HEK293 (cell line): ENCODE measurements around the gene KCNK2.

Experiments used
- CTCF ChIA-PET: fragments of 350-600 bp; formaldehyde crosslinking; extraction: SDS; loops from one replicate; lab custom pipeline; 2021; ENCODE audit warnings: antibody characterized with exemption; lab: Yijun Ruan, JAX
- POLR2A ChIA-PET: fragments of 300-600 bp; formaldehyde crosslinking; extraction: SDS; loops from one replicate; lab custom pipeline; 2020; ENCODE audit warnings: antibody characterized with exemption, inconsistent platforms; lab: Yijun Ruan, JAX
- H3K27ac ChIP-seq: fragments of 200-500 bp; sonication (Bioruptor generic); 2 replicates; pipeline ENCODE4 v1.5.1; 2014; ENCODE audit warnings: low read depth, low read length, control low read depth, inconsistent platforms; ENCODE audit errors: extremely low read depth
- H3K36me3 ChIP-seq, 2 experiments: fragments of 200-500 bp in 1 of 2; sonication (Bioruptor generic) in 1 of 2; 1 replicate in 1 of 2; 2 replicates in 1 of 2; pipeline ENCODE4 v1.5.1; 2014 to 2017; ENCODE audit warnings: inconsistent platforms in 2 of 2, low read length in 2 of 2; ENCODE audit not compliant: control insufficient read depth in 2 of 2, insufficient read depth in 1 of 2
- H3K4me1 ChIP-seq: fragments of 200-500 bp; sonication (Bioruptor generic); 2 replicates; pipeline ENCODE4 v1.5.1; 2014; ENCODE audit warnings: mild to moderate bottlenecking, low read length, inconsistent platforms; ENCODE audit not compliant: control insufficient read depth, insufficient read depth
- H3K4me3 ChIP-seq: 2 replicates; pipeline ENCODE4 v1.5.1; 2011; ENCODE audit warnings: low read depth, mild to moderate bottlenecking, control low read depth, low read length, moderate library complexity
- H3K9me3 ChIP-seq: fragments of 200-500 bp; sonication (Bioruptor generic); 2 replicates; pipeline ENCODE4 v1.5.1; 2014; ENCODE audit warnings: low read depth, low read length, inconsistent platforms; ENCODE audit not compliant: control insufficient read depth, insufficient read depth
- AEBP2 ChIP-seq: fragments of 450-650 bp; formaldehyde crosslinking; IDR thresholded peaks from 2 replicates; pipeline ENCODE4 v1.5.1; 2016; ENCODE audit warnings: missing biosample characterization, missing genetic modification characterization, borderline replicate concordance
- FEZF1 ChIP-seq: fragments of 450-650 bp; formaldehyde crosslinking; IDR thresholded peaks from 2 replicates; pipeline ENCODE4 v1.5.1; 2016; ENCODE audit warnings: missing biosample characterization, missing genetic modification characterization
- REPIN1 ChIP-seq: fragments of 450-650 bp; formaldehyde crosslinking; IDR thresholded peaks from 2 replicates; pipeline ENCODE4 v1.5.1; 2017; ENCODE audit warnings: missing biosample characterization, missing genetic modification characterization, low read depth
- SETDB1 ChIP-seq: IDR thresholded peaks from one replicate; pipeline ENCODE4 v1.6.1; 2017; ENCODE audit warnings: mild to moderate bottlenecking, low read length, moderate library complexity, mixed read lengths; ENCODE audit not compliant: insufficient read length
- SP2 ChIP-seq: fragments of 450-650 bp; formaldehyde crosslinking; IDR thresholded peaks from 2 replicates; pipeline ENCODE4 v1.5.1; 2016; ENCODE audit warnings: missing biosample characterization, missing genetic modification characterization
- SP3 ChIP-seq: fragments of 450-650 bp; formaldehyde crosslinking; IDR thresholded peaks from 2 replicates; pipeline ENCODE4 v1.5.1; 2016; ENCODE audit warnings: missing biosample characterization, missing genetic modification characterization
- TCF7L2 ChIP-seq: IDR thresholded peaks from 2 replicates; pipeline ENCODE4 v1.6.1; 2011; ENCODE audit warnings: low read depth, mild to moderate bottlenecking, inconsistent platforms, low read length, moderate library complexity, borderline replicate concordance
- YY1 ChIP-seq: fragments of 450-650 bp; formaldehyde crosslinking; IDR thresholded peaks from 2 replicates; pipeline ENCODE4 v1.5.1; 2018; ENCODE audit warnings: missing biosample characterization, missing genetic modification characterization
- ZNF169 ChIP-seq: fragments of 450-650 bp; formaldehyde crosslinking; IDR thresholded peaks from 2 replicates; pipeline ENCODE4 v1.5.1; 2016; ENCODE audit warnings: missing biosample characterization, missing genetic modification characterization
- ZNF23 ChIP-seq: fragments of 450-650 bp; formaldehyde crosslinking; IDR thresholded peaks from 2 replicates; pipeline ENCODE4 v1.5.1; 2016; ENCODE audit warnings: missing biosample characterization, missing genetic modification characterization, borderline replicate concordance
- ZNF37A ChIP-seq: fragments of 450-650 bp; IDR thresholded peaks from 2 replicates; pipeline ENCODE4 v1.5.1; 2018; ENCODE audit warnings: missing biosample characterization, missing genetic modification characterization
- ZNF473 ChIP-seq: fragments of 450-650 bp; formaldehyde crosslinking; IDR thresholded peaks from 2 replicates; pipeline ENCODE4 v1.5.1; 2017; ENCODE audit warnings: missing biosample characterization, missing genetic modification characterization
- ZNF521 ChIP-seq: fragments of 450-650 bp; formaldehyde crosslinking; IDR thresholded peaks from 2 replicates; pipeline ENCODE4 v1.5.1; 2017; ENCODE audit warnings: missing biosample characterization, mild to moderate bottlenecking, missing genetic modification characterization
- ZNF76 ChIP-seq: fragments of 450-650 bp; formaldehyde crosslinking; IDR thresholded peaks from 2 replicates; pipeline ENCODE4; 2016; ENCODE audit warnings: low read depth, missing biosample characterization, missing genetic modification characterization, borderline replicate concordance
- ZNF768 ChIP-seq: fragments of 450-650 bp; formaldehyde crosslinking; IDR thresholded peaks from 2 replicates; pipeline ENCODE4 v1.5.1; 2018; ENCODE audit warnings: missing biosample characterization, mild to moderate bottlenecking, missing genetic modification characterization
- ZNF830 ChIP-seq: fragments of 450-650 bp; IDR thresholded peaks from 2 replicates; pipeline ENCODE4 v1.5.0; 2018; ENCODE audit warnings: missing biosample characterization, missing genetic modification characterization, low read depth, mild to moderate bottlenecking, moderate library complexity
- ZSCAN5A ChIP-seq: fragments of 450-650 bp; formaldehyde crosslinking; IDR thresholded peaks from 2 replicates; pipeline ENCODE4 v1.5.1; 2016; ENCODE audit warnings: missing biosample characterization, missing genetic modification characterization
- TF ChIP-seq, protein P1 (sequence below): IDR thresholded peaks from 2 replicates; pipeline ENCODE4 v1.6.1; 2011; ENCODE audit warnings: mild to moderate bottlenecking, low read depth, low read length, borderline replicate concordance
- TF ChIP-seq, protein P2 (sequence below): fragments of 450-650 bp; formaldehyde crosslinking; IDR thresholded peaks from 2 replicates; pipeline ENCODE4 v1.5.1; 2016; ENCODE audit warnings: missing biosample characterization, missing genetic modification characterization
- TF ChIP-seq, protein P3 (sequence below): fragments of 450-650 bp; formaldehyde crosslinking; IDR thresholded peaks from 2 replicates; pipeline ENCODE4 v1.5.1; 2016; ENCODE audit warnings: missing biosample characterization, missing genetic modification characterization

KCNK2 gene

GRCh38 chr1:215263636-215264035 is 181.1 kb downstream of the KCNK2 start:
- POLR2A ChIA-PET: no interaction called here
- CTCF ChIA-PET: no interaction called here
- no peak overlapping the region for H3K27ac ChIP-seq
- H3K36me3 ChIP-seq: no peaks in the 10 kb centered on the region
- H3K9me3 ChIP-seq: no peaks in the 10 kb centered on the region
- TF ChIP-seq ZNF521 (tag by site-specific recombination) (no peak), ZSCAN5A (tag by site-specific recombination) (no peak), SETDB1 (no peak), FEZF1 (tag by site-specific recombination) (no peak), ZNF169 (tag by site-specific recombination) (no peak)
- TF ChIP-seq, protein P1, sequence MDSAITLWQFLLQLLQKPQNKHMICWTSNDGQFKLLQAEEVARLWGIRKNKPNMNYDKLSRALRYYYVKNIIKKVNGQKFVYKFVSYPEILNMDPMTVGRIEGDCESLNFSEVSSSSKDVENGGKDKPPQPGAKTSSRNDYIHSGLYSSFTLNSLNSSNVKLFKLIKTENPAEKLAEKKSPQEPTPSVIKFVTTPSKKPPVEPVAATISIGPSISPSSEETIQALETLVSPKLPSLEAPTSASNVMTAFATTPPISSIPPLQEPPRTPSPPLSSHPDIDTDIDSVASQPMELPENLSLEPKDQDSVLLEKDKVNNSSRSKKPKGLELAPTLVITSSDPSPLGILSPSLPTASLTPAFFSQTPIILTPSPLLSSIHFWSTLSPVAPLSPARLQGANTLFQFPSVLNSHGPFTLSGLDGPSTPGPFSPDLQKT: no peak
- H3K4me1 ChIP-seq: no peaks in the 10 kb centered on the region
- no peak overlapping the region for H3K4me3 ChIP-seq

DNA sequence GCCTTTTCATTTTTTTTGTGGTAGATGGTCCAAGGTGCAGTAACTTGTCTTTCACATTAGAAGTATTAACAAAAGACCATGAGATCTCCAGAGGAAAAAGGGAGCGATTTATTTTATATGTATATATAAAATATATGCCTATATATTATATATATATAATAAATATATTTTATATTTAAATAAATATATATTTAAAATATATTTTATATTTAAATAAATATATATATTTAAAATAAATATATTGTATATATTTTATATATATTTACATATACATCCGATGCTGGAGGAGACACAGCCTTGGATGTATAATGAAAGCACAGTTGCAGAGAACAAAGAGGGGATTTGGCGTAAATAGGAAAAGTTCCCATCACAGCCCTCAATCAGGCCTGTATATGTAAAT is 182.1 kb downstream of the KCNK2 start:
- POLR2A ChIA-PET: no interaction called here
- TF ChIP-seq ZNF23 (tag by site-specific recombination): no peak
- TF ChIP-seq ZNF473: no peak
- TF ChIP-seq SP3: no peak
- TF ChIP-seq ZNF830: no peak
- TF ChIP-seq, protein P2, sequence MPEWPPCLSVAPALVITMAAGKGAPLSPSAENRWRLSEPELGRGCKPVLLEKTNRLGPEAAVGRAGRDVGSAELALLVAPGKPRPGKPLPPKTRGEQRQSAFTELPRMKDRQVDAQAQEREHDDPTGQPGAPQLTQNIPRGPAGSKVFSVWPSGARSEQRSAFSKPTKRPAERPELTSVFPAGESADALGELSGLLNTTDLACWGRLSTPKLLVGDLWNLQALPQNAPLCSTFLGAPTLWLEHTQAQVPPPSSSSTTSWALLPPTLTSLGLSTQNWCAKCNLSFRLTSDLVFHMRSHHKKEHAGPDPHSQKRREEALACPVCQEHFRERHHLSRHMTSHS (tag by site-specific recombination): no peak
- TF ChIP-seq YY1: no peak
- TF ChIP-seq AEBP2 (tag by site-specific recombination): no peak
- no peak for TF ChIP-seq ZNF76 (tag by site-specific recombination)
- Histone ChIP-seq H3K9me3 (no peaks in the 10 kb centered on the region), H3K4me3 (no peak overlapping the region), H3K4me1 (no peaks in the 10 kb centered on the region), H3K36me3 (no peaks in the 10 kb centered on the region), H3K27ac (no peak overlapping the region)
- CTCF ChIA-PET: no interaction called here

- Histone ChIP-seq H3K36me3 (no peaks in the 10 kb centered on the region), H3K4me3 (no peak overlapping the region), H3K27ac (no peak overlapping the region), H3K9me3 (no peaks in the 10 kb centered on the region), H3K4me1 (no peaks in the 10 kb centered on the region)
- ChIA-PET POLR2A (no interaction called here), CTCF (interaction anchor here (0.5 kb wide), 1 partner anchor 60 kb away, joined by 3 read pairs; no protein-coding TSS in a partner anchor)
- no peak for TF ChIP-seq REPIN1
- no peak for TF ChIP-seq TCF7L2
- no peak for TF ChIP-seq SP2 (tag by site-specific recombination)
- TF ChIP-seq, protein P3, sequence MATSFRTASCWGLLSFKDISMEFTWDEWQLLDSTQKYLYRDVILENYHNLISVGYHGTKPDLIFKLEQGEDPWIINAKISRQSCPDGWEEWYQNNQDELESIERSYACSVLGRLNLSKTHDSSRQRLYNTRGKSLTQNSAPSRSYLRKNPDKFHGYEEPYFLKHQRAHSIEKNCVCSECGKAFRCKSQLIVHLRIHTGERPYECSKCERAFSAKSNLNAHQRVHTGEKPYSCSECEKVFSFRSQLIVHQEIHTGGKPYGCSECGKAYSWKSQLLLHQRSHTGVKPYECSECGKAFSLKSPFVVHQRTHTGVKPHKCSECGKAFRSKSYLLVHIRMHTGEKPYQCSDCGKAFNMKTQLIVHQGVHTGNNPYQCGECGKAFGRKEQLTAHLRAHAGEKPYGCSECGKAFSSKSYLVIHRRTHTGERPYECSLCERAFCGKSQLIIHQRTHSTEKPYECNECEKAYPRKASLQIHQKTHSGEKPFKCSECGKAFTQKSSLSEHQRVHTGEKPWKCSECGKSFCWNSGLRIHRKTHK (tag by site-specific recombination): no peak
- TF ChIP-seq ZNF37A (tag by site-specific recombination): no peak
- no peak for TF ChIP-seq ZNF768 (tag by site-specific recombination)
Observed at GRCh38 chr1:215267495-215267894, 185.0 kb downstream of the KCNK2 start.
